Anterior cingulate cortex (tissue), 58 donors: Measurements from ENCODE around the gene CASS4.

Experiments used
- DNase-seq, 58 donors: peaks; one replicate each; lab custom pipeline; 2025; lab: John Stamatoyannopoulos, UW

CASS4 gene

GRCh38 chr20:56442389-56443365, 30.6 kb downstream of the CASS4 start:
- DNase-seq, result no peak

GRCh38 chr20:56443654-56444540, 31.8 kb downstream of the CASS4 start:
- peak in 2 of 58 donors; percentile 6 to 29 for DNase-seq

GRCh38 chr20:56445130-56445529, 33.1 kb downstream of the CASS4 start:
- DNase-seq, result no peak

- no peak for DNase-seq
Observed at GRCh38 chr20:56445540-56445939, 33.5 kb downstream of the CASS4 start.

- DNase-seq, result no peak
Observed at GRCh38 chr20:56447227-56447626, 35.2 kb downstream of the CASS4 start.

- DNase-seq, result no peak
Observed at GRCh38 chr20:56449459-56449858, 37.4 kb downstream of the CASS4 start.

GRCh38 chr20:56451056-56451765, 39.2 kb downstream of the CASS4 start:
- DNase-seq, result no peak

- no peak for DNase-seq
Observed at GRCh38 chr20:56453352-56453751, 41.3 kb downstream of the CASS4 start.

GRCh38 chr20:56454754-56455153, 42.7 kb downstream of the CASS4 start:
- no peak for DNase-seq

GRCh38 chr20:56458206-56458821, 46.3 kb downstream of the CASS4 start:
- no peak for DNase-seq

GRCh38 chr20:56460459-56460858, 48.4 kb downstream of the CASS4 start:
- DNase-seq, result peak in 2 of 58 donors; percentile 4 to 14

GRCh38 chr20:56461576-56461975, 49.5 kb downstream of the CASS4 start:
- no peak for DNase-seq

- no peak for DNase-seq
Observed at GRCh38 chr20:56463428-56463827, 51.4 kb downstream of the CASS4 start.

- DNase-seq, result peak in 3 of 58 donors; percentile 3 to 20 (median 5)
Observed at GRCh38 chr20:56465997-56466396, 53.9 kb downstream of the CASS4 start.

- no peak for DNase-seq
Observed at GRCh38 chr20:56467968-56468315, 55.9 kb downstream of the CASS4 start.

GRCh38 chr20:56468316-56469076, 56.4 kb downstream of the CASS4 start, which contains the start of gene RTF2:
TSS of gene RTF2 (plus strand) at chr20:56468627. CDS start at chr20:56468698, 71 bp downstream.
- peak; percentile 55 to 96 (median 90) for DNase-seq

- no peak for DNase-seq
Observed at GRCh38 chr20:56469077-56469449, 57.0 kb downstream of the CASS4 start.

GRCh38 chr20:56483970-56484369, 71.9 kb downstream of the CASS4 start:
- DNase-seq, result peak in 4 of 58 donors; percentile 1 to 8 (median 4)

- DNase-seq, result peak in 3 of 58 donors; percentile 7 to 23 (median 11)
Observed at GRCh38 chr20:56487216-56487615, 75.2 kb downstream of the CASS4 start.
